H9 (cell line): ENCODE data around the gene RNASET2. TPM values are rescaled to one million over a fixed set of nuclear protein-coding genes. Genes with fewer than 3 reads are reported as not detected.

Experiments
- DNase-seq: peaks from one replicate; pipeline ENCODE4 v3.0.0-alpha.2; 2017
- H2AFZ ChIP-seq: one replicate; pipeline ENCODE4 v1.6.1; 2013; ENCODE audit warnings: mild to moderate bottlenecking, low read length, control low read depth, moderate library complexity
- H2AK5ac ChIP-seq: 2 replicates; pipeline ENCODE4 v1.6.1; 2013; ENCODE audit warnings: low read length, control low read depth, mixed read lengths; ENCODE audit not compliant: insufficient read length
- H2BK120ac ChIP-seq: one replicate; pipeline ENCODE4 v1.6.1; 2013; ENCODE audit warnings: low read depth, mild to moderate bottlenecking, low read length, control low read depth, inconsistent platforms; ENCODE audit not compliant: poor library complexity, severe bottlenecking
- H2BK12ac ChIP-seq: 2 replicates; pipeline ENCODE4 v1.6.1; 2013; ENCODE audit warnings: low read length, control low read depth, mixed read lengths, low read depth; ENCODE audit not compliant: insufficient read length
- H2BK15ac ChIP-seq: 2 replicates; pipeline ENCODE4 v1.6.1; 2013; ENCODE audit warnings: low read depth, low read length, control low read depth
- H2BK20ac ChIP-seq: one replicate; pipeline ENCODE4 v1.6.1; 2013; ENCODE audit warnings: low read depth, mild to moderate bottlenecking, low read length, control low read depth, inconsistent platforms; ENCODE audit not compliant: poor library complexity, severe bottlenecking
- H2BK5ac ChIP-seq: 2 replicates; pipeline ENCODE4 v1.6.1; 2013; ENCODE audit warnings: low read length, control low read depth, mixed read lengths; ENCODE audit not compliant: insufficient read length
- H3K14ac ChIP-seq: 2 replicates; pipeline ENCODE4 v1.6.1; 2013; ENCODE audit warnings: low read length, control low read depth; ENCODE audit not compliant: insufficient read depth
- H3K18ac ChIP-seq: 2 replicates; pipeline ENCODE4 v1.6.1; 2013; ENCODE audit warnings: low read depth, mild to moderate bottlenecking, mixed read lengths, low read length, control low read depth; ENCODE audit not compliant: insufficient read length
- H3K23ac ChIP-seq: 2 replicates; pipeline ENCODE4 v1.6.1; 2013; ENCODE audit warnings: low read length, control low read depth, mixed read lengths, low read depth; ENCODE audit not compliant: insufficient read length
- H3K23me2 ChIP-seq: 2 replicates; pipeline ENCODE4 v1.6.1; 2013; ENCODE audit warnings: low read depth, mild to moderate bottlenecking, mixed read lengths, low read length, control low read depth; ENCODE audit not compliant: insufficient read length, poor library complexity, severe bottlenecking
- H3K27ac ChIP-seq: 2 replicates; pipeline ENCODE4 v1.5.1; 2013; ENCODE audit warnings: low read length, control low read depth, mixed read lengths, low read depth; ENCODE audit not compliant: insufficient read length
- H3K27me3 ChIP-seq: 2 replicates; pipeline ENCODE4 v1.6.1; 2013; ENCODE audit warnings: low read length, control low read depth, inconsistent platforms; ENCODE audit not compliant: insufficient read depth
- H3K4ac ChIP-seq: 2 replicates; pipeline ENCODE4 v1.6.1; 2013; ENCODE audit warnings: low read depth, mild to moderate bottlenecking, control low read depth, inconsistent platforms, low read length, moderate library complexity
- H3K4me1 ChIP-seq: 2 replicates; pipeline ENCODE4 v1.6.1; 2013; ENCODE audit warnings: low read length, control low read depth, inconsistent platforms; ENCODE audit not compliant: insufficient read depth
- H3K4me2 ChIP-seq: 2 replicates; pipeline ENCODE4 v1.6.1; 2013; ENCODE audit warnings: low read length, control low read depth, mixed read lengths; ENCODE audit not compliant: insufficient read length, insufficient read depth
- H3K56ac ChIP-seq: 2 replicates; pipeline ENCODE4 v1.6.1; 2013; ENCODE audit warnings: low read depth, mild to moderate bottlenecking, mixed read lengths, low read length, control low read depth; ENCODE audit not compliant: insufficient read length
- H3K79me1 ChIP-seq: 2 replicates; pipeline ENCODE4 v1.6.1; 2013; ENCODE audit warnings: low read depth, mild to moderate bottlenecking, moderate library complexity, low read length, control low read depth, inconsistent platforms; ENCODE audit not compliant: insufficient read depth, poor library complexity, severe bottlenecking
- H3K79me2 ChIP-seq: 2 replicates; pipeline ENCODE4 v1.6.1; 2013; ENCODE audit warnings: low read length, control low read depth, inconsistent platforms; ENCODE audit not compliant: insufficient read depth
- H3K9ac ChIP-seq: 2 replicates; pipeline ENCODE4 v1.6.1; 2013; ENCODE audit warnings: low read length, control low read depth, mixed read lengths; ENCODE audit not compliant: insufficient read length; ENCODE audit errors: extremely low read depth
- H3K9me3 ChIP-seq: one replicate; pipeline ENCODE4 v1.6.1; 2013; ENCODE audit warnings: low read depth, low read length, inconsistent platforms; ENCODE audit not compliant: control insufficient read depth
- H3T11ph ChIP-seq: one replicate; pipeline ENCODE4 v1.6.1; 2013; ENCODE audit warnings: mild to moderate bottlenecking, low read length, control low read depth, inconsistent platforms
- H4K20me1 ChIP-seq: one replicate; pipeline ENCODE4 v1.6.1; 2013; ENCODE audit not compliant: control insufficient read depth, insufficient read length, insufficient read depth
- H4K5ac ChIP-seq: 2 replicates; pipeline ENCODE4 v1.6.1; 2013; ENCODE audit warnings: low read depth, mild to moderate bottlenecking, mixed read lengths, low read length, control low read depth; ENCODE audit not compliant: insufficient read length
- H4K8ac ChIP-seq: replicated peaks from 2 replicates; pipeline ENCODE4 v1.6.1; 2013; ENCODE audit warnings: low read length, control low read depth, mixed read lengths, low read depth; ENCODE audit not compliant: insufficient read length
- H4K91ac ChIP-seq: 2 replicates; pipeline ENCODE4 v1.6.1; 2013; ENCODE audit warnings: low read depth, mild to moderate bottlenecking, moderate library complexity, mixed read lengths, low read length, control low read depth; ENCODE audit not compliant: insufficient read length
- H3K27ac Mint-ChIP-seq, 3 experiments: 2 replicates in 2 of 3; 3 replicates in 1 of 3; pipeline ENCODE4 v1.8.0; 2020 to 2021; ENCODE audit warnings: mixed read lengths in 3 of 3, mild to moderate bottlenecking in 1 of 3, moderate library complexity in 1 of 3
- H3K27me3 Mint-ChIP-seq: 2 replicates; pipeline ENCODE4 v1.8.0; 2021; ENCODE audit warnings: low read depth, mild to moderate bottlenecking, moderate library complexity, mixed read lengths
- H3K36me3 Mint-ChIP-seq, 3 experiments: 2 replicates in 2 of 3; 3 replicates in 1 of 3; pipeline ENCODE4 v1.8.0; 2020 to 2021; ENCODE audit warnings: low read depth in 3 of 3, mixed read lengths in 3 of 3; ENCODE audit not compliant: insufficient read depth in 1 of 3
- H3K4me1 Mint-ChIP-seq, 2 experiments: 2 replicates each; pipeline ENCODE4 v1.8.0; 2020; ENCODE audit warnings: mixed read lengths in 2 of 2
- H3K4me3 Mint-ChIP-seq, 2 experiments: 2 replicates in 1 of 2; 3 replicates in 1 of 2; pipeline ENCODE4 v1.8.0; 2020 to 2021; ENCODE audit warnings: mild to moderate bottlenecking in 2 of 2, mixed read lengths in 2 of 2, moderate library complexity in 1 of 2
- H3K9me3 Mint-ChIP-seq, 2 experiments: 2 replicates in 1 of 2; 3 replicates in 1 of 2; pipeline ENCODE4 v1.8.0; 2020; ENCODE audit warnings: mild to moderate bottlenecking in 2 of 2, mixed read lengths in 2 of 2, moderate library complexity in 1 of 2
- WGBS: extraction: QIAGEN DNeasy Blood & Tissue Kit; methylation state at CpG from one replicate; pipeline ENCODE4 v1.1.7; 2013; ENCODE audit warnings: missing lambda C conversion rate, low lambda C conversion rate, mixed read lengths; ENCODE audit not compliant: insufficient read length; ENCODE audit errors: extremely low coverage; 5-methylcytosine and 5-hydroxymethylcytosine counted together
- total RNA-seq: library from RNA; stranded (reverse); gene quantifications from 2 replicates; pipeline ENCODE4 v1.2.1, GENCODE V29; 2021
- TF ChIP-seq, protein P1 (sequence below): fragments of 200-600 bp; sonication (generic); conservative IDR thresholded peaks from 3 replicates; pipeline ENCODE4 v1.8.0; 2021; ENCODE audit warnings: antibody characterized with exemption, mild to moderate bottlenecking

The RNASET2 gene
- total RNA-seq, 1 experiment from 2014 or later = 28.2 TPM

DNA sequence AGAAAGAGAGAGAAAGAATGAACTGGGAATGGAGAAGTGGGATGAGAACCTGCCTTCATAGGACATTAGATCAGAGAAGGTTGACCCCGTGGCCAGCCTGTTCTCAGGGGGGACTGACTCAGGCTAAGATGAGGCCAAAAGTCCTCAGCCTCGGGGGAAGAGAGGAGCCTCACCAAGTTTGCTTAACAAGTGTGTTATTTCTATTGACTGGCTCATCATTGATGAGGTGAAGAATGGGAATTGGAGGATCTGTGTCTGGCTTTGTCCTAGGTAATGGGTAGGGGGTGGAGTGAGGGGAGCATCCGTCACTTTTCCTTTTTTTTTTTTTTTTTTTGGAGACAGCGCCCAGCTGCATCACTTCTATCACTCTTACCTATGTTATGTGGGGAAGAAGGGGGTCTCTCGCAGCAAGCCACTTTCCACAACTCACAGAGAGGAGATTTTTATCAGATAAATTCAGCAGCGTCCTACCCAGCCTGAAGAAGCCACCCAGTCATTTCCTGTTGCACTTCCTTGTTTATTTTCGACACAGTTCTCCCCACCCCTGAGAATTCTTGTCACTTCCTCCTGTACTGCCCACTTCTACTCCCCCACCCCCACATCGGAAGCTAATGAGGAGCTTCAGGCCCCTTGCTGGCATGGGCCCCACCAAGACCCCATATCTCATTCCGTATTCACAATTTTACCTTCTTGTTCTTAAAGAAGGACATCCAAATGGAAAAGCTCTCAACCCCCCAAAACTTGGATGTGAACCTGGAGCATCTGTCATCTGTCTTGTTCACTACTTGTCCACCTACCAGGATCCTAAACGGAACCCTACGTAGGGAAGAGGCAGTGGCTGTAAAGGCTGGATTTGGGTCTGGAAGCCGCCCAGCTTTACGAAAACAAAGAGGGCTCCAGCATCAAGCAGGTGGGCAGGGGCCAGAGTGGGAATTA lies 2.8 kb upstream of the RNASET2 start:
- H3K27me3 ChIP-seq = no peaks in the 10 kb centered on the region
- H4K91ac ChIP-seq = no peak overlapping the region
- no peak overlapping the region for H3K9ac ChIP-seq
- no peak overlapping the region for H3T11ph ChIP-seq
- no peak overlapping the region for H3K56ac ChIP-seq
- no peak overlapping the region for H3K4ac ChIP-seq
- no peak overlapping the region for H2AK5ac ChIP-seq
- H3K9me3 Mint-ChIP-seq = peaks cover 10 to 14% of the 10 kb centered on the region in 2 experiments
- no peak overlapping the region for H2BK12ac ChIP-seq
- H2BK20ac ChIP-seq = no peak overlapping the region
- H3K23ac ChIP-seq = no peak overlapping the region
- no CpG with 5 or more reads among the region's 13 CpGs for WGBS
- no peaks in the 10 kb centered on the region for H4K20me1 ChIP-seq
- H3K4me1 Mint-ChIP-seq = peaks cover 25 to 29% of the 10 kb centered on the region in 2 experiments
- H3K27ac ChIP-seq = no peak overlapping the region
- peak overlapping the region in 1 of 3 experiments; percentile 52; a peak in 1 of 7 replicates for H3K27ac Mint-ChIP-seq
- H2BK120ac ChIP-seq = no peak overlapping the region
- H3K79me1 ChIP-seq = no peaks in the 10 kb centered on the region
- DNase-seq = no peak
- H3K9me3 ChIP-seq = no peaks in the 10 kb centered on the region
- TF ChIP-seq, protein P1, sequence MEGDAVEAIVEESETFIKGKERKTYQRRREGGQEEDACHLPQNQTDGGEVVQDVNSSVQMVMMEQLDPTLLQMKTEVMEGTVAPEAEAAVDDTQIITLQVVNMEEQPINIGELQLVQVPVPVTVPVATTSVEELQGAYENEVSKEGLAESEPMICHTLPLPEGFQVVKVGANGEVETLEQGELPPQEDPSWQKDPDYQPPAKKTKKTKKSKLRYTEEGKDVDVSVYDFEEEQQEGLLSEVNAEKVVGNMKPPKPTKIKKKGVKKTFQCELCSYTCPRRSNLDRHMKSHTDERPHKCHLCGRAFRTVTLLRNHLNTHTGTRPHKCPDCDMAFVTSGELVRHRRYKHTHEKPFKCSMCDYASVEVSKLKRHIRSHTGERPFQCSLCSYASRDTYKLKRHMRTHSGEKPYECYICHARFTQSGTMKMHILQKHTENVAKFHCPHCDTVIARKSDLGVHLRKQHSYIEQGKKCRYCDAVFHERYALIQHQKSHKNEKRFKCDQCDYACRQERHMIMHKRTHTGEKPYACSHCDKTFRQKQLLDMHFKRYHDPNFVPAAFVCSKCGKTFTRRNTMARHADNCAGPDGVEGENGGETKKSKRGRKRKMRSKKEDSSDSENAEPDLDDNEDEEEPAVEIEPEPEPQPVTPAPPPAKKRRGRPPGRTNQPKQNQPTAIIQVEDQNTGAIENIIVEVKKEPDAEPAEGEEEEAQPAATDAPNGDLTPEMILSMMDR = no peak
- no peak overlapping the region for H3K18ac ChIP-seq
- no peak overlapping the region for H4K5ac ChIP-seq
- no peaks in the 10 kb centered on the region for H3K79me2 ChIP-seq
- no peak overlapping the region for H2BK5ac ChIP-seq
- H3K23me2 ChIP-seq = peaks cover 9% of the 10 kb centered on the region
- peaks cover 22% of the 10 kb centered on the region for H3K27me3 Mint-ChIP-seq
- H4K8ac ChIP-seq = no peak overlapping the region
- peaks cover 5 to 17% (median 8%) of the 10 kb centered on the region in 3 experiments; a peak in 5 of 7 replicates for H3K36me3 Mint-ChIP-seq
- H2BK15ac ChIP-seq = no peak overlapping the region
- no peak overlapping the region for H3K4me2 ChIP-seq
- H3K4me3 Mint-ChIP-seq = no peak overlapping the region; a peak in 1 of 5 replicates
- no peak overlapping the region for H2AFZ ChIP-seq
- H3K4me1 ChIP-seq = no peaks in the 10 kb centered on the region; the same call in 1 of the 2 replicates
- no peak overlapping the region for H3K14ac ChIP-seq
